Right ventricle myocardium inferior (tissue), 1 donor: ENCODE data around the gene DYNLL1. TPM values are rescaled to one million over a fixed set of nuclear protein-coding genes. Genes with fewer than 3 reads are reported as not detected.
A peak's percentile ranks its signal among the peaks of the same experiment; 100 is the strongest.
"Not testable (repeated sequence)": the region's sequence is repeated elsewhere in the genome, so short reads cannot be mapped to it uniquely, and the experiment has no call there.

Experiments used
- ATAC-seq: fragments of 200-7000 bp; cut with Tn5 transposase; one replicate; pipeline ENCODE4 v1.9.1; 2020; ENCODE audit warnings: mild to moderate bottlenecking, moderate library complexity
- DNase-seq: peaks from one replicate; pipeline ENCODE4 v3.0.0; 2021; ENCODE audit errors: missing footprints
- intact Hi-C: fragments of 100-400 bp; cut with DNase I; formaldehyde crosslinking; loops from one replicate; pipeline ENCODE4 v1.11.0; 2022
- total RNA-seq: library from RNA; stranded (reverse); fragmentation: NEBNext Ultra II Directional; extraction: Animal tissue kit (Norgen Biotek cat#: 25700); gene quantifications from one replicate; pipeline ENCODE4 v1.2.1, GENCODE V29; 2021
- donor health status: DM: no; HTN: yes; CAD: no; lungs with severe emphysema.

Gene DYNLL1
- total RNA-seq, 1 donor from 2014 or later: 166 TPM

DNA sequence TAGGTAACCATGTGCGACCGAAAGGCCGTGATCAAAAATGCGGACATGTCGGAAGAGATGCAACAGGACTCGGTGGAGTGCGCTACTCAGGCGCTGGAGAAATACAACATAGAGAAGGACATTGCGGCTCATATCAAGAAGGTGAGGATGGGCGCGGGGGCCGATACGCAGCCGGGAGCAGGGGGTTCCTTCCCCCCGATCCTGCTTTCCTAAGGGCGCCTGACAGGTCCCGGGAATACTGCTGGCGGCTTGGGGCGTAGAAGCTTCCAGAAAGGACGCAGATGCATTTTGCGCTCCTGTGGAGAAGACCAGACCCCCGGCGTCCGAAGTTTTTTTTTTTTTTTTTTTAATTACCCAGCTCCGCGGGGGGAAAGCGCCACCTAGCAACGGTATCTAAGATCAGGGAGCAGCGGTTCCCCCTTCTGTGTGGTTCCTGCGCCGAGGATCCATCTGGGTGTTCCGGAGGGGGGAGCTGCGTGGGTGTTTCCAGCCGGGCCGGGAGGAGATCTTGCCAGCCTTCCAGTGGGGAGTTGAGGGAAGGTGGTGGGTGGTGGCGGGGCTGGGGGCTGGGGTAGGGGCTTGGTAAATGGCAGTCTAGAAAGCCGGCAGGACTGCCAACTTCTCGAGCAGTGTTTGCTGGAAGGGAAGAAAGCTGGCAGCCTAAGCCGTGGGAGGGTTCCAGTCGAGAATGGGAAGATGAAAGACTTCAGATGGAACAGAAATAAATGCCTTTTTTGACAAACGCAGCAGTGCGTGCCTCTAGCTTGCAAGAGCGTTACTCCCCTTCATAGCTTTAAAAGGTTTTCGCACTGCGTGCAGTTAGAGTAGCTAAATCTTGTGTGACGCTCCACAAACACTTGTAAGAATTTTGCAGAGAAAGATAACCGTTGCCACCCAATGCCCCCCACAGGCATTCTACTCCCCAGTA is 764 bp downstream of the DYNLL1 start:
- peak; percentile 80 for DNase-seq
- ATAC-seq: peak; percentile 69
- intact Hi-C loops: loop anchor here (1.0 to 5.0 kb wide), 2 partner anchors 27 to 49 kb away; partner anchors contain the start of genes GATC, SRSF9 and TRIAP1

DNA sequence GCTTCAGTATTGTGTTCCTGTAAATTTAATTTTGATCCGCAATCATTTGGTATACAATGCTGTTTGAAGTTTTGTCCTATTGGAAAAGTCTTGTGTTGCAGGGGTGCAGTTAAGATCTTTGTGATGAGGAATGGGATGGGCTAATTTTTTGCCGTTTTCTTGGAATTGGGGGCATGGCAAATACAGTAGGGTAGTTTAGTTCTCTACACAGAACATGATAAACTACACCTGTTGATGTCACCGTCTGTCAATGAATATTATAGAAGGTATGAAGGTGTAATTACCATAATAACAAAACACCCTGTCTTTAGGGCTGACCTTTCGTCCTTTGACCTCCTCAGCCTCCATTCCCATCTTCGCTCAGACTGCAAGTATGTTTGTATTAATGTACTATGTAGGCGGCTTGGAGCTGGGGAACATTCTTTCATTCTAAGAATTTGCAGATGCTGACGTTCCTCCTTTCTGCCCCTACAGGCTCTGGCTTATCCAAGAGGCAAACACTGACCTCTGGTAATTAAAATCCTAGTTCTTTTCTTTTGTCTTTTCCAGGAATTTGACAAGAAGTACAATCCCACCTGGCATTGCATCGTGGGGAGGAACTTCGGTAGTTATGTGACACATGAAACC is 1.7 kb downstream of the DYNLL1 start:
- DNase-seq (no peak), ATAC-seq (no peak)
- intact Hi-C loops: loop anchor here (5.0 kb wide), 1 partner anchor 50 kb away; the partner anchor contains the start of genes GATC and TRIAP1

DNA sequence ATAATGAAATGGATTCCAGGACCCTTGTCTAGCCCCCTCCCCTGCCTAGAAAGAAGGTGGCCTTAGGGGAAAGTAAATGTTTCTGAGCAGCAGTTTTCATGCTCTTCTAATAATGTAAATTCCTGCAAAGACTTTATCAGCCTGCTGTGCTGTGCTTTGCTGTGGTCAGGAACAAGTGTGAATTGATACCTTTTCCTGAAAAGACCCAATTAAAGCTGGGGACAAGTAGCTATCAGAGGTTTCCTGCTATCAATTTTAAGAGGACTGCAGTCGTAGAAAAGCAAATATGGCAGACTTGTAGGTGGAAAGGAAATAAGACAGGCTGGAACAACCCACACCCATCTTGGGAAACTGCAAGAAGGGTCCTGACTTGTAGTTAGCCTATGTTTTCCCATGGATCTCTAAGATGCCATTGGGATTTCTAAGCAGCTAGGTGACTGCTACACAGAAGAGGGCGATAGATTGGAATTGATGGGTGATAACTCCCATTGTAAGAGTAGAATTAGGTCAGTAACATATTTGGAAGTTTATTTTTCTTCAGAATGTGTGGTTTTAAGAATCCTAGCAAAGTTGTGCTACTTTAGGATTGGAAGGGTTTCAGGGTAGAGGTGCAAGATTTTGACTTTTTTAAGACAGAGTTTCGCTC is 3.1 kb downstream of the DYNLL1 start:
- intact Hi-C loops: loop anchor here (5.0 kb wide), 1 partner anchor 52 kb away; the partner anchor contains the start of genes GATC and TRIAP1
- no peak for ATAC-seq

DNA sequence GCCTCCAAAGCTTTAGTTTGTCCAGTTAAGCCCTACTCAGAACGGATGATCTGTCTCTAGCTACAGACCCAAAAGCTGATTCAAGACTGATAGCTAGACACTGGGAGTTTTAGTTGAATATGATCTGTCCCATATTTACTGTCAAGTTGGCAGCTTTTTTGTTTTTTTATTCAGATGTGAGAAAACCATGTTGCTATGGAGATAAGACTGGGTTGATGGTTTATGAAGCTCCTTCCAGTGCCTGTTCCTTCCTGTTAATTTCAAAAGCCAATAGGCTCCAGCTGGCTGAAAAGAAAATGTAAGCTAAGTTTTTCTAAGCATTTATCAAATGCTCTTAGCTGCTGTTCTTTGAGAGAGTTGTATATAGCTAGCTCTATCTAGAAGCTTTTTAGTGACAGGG is 4.7 kb downstream of the DYNLL1 start:
- intact Hi-C loops: no loop called here
- DNase-seq: no peak
- no peak for ATAC-seq

More for the DNA sequence above, 3.1 kb downstream of the DYNLL1 start:
- DNase-seq: no peak

GRCh38 chr12:120504587-120504986 is 8.7 kb downstream of the DYNLL1 start:
- intact Hi-C loops: no loop called here
- ATAC-seq (no peak), DNase-seq (no peak)

GRCh38 chr12:120508537-120508936 is 12.6 kb downstream of the DYNLL1 start:
- intact Hi-C loops: no loop called here
- ATAC-seq: no peak
- DNase-seq: no peak

DNA sequence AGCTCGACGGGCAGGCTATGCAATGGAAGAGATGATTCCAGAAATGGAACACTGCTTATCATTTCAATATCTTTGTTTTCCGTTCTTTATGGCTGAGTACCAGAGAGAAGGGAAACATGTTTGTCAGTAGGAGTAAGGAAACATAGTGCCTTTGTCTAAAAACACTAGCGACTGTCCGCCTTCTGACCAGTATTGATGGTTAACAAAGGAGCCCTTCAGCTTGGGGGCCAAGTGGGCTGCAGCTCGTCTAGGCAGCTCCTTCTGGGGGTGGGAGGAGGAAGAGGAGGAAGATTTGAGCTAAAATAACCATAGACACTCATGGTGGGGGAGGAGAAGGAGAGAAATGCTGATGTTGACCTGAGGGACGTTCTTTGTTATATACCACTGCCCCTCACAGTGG is 18.1 kb downstream of the DYNLL1 start:
- ATAC-seq (no peak), DNase-seq (no peak)
- intact Hi-C loops: no loop called here

GRCh38 chr12:120515496-120515895 is 19.6 kb downstream of the DYNLL1 start:
- intact Hi-C loops: no loop called here
- DNase-seq (no peak), ATAC-seq (no peak)

GRCh38 chr12:120519324-120519723 is 23.4 kb downstream of the DYNLL1 start:
- intact Hi-C loops, DNase-seq, ATAC-seq: not testable (repeated sequence)

- DNase-seq (no peak), ATAC-seq (no peak)
- intact Hi-C loops: no loop called here
These were observed 26.7 kb downstream of the DYNLL1 start for GRCh38 chr12:120522568-120522967.

- DNase-seq: peak; percentile 97
- intact Hi-C loops: loop anchor here (2.0 to 5.0 kb wide), 3 partner anchors 52 to 158 kb away; partner anchors contain the start of genes COX6A1, MLEC and POP5
- ATAC-seq: peak; percentile 94
These were observed 33.1 kb downstream of the DYNLL1 start, which contains the start of gene COQ5 for GRCh38 chr12:120528861-120529525. Gene COQ5, minus strand, starts transcription at chr12:120529158. Its CDS starts 17 bp downstream, at chr12:120529141.

DNA sequence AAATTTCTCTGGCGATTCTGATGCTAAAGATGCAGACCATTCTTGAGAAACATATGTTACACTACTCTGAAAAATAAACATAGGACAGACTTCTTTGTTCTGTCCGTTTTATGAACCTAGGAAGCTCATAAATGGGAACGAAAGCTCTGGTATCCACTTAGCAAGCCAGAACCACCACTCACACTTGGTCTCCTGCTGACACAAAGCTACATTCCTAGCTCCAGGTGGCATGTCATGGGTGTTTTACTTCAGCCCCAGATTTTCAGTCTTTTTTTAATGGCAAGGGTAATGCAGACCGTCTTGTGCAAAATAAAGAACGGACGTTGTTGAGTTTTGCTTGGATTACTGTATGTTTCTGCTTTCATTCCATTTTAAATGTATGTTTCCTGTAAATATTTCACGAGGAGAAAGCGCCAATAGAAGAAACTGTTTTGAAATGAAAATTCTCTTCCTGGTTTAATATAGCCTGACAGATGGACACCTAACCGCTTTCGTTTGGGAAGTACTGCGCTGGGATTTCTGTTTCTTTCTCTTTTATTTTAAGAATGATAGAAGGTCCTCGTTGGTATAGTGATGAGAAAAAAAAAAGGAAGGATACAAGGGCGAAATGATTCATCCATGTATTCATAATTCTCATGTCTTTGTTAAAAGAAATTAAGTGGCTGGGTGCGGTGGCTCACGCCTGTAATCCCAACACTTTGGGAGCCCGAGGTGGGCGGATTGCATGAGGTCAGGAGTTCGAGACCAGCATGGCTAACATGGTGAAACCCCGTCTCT is 33.9 kb downstream of the DYNLL1 start:
- intact Hi-C loops: loop anchor here (2.0 to 5.0 kb wide), 3 partner anchors 51 to 157 kb away; partner anchors contain the start of genes COX6A1, MLEC and POP5
- DNase-seq (no peak), ATAC-seq (no peak)

GRCh38 chr12:120530418-120530761 is 34.5 kb downstream of the DYNLL1 start:
- intact Hi-C loops, ATAC-seq, DNase-seq: not testable (repeated sequence)

GRCh38 chr12:120532701-120533238 is 36.9 kb downstream of the DYNLL1 start:
- no peak for DNase-seq
- ATAC-seq: no peak
- intact Hi-C loops: no loop called here

DNA sequence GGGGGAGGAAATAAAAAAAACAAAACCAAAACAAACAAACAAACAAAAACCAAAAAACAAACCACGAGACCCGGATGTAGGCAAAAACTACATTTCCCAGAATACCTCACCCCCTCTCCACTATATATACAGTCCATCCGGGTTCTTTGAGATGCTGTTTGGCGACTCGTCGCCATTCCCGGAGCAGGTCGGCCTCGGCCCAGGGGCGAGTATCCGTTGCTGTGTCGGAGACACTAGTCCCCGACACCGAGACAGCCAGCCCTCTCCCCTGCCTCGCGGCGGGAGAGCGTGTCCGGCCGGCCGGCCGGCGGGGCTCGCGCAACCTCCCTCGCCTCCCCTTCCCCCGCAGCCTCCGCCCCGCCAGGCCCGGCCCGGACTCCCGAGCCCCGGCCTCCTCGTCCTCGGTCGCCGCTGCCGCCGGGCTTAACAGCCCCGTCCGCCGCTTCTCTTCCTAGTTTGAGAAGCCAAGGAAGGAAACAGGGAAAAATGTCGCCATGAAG is 38.3 kb downstream of the DYNLL1 start, which contains the start of gene RNF10:
RNF10 (plus strand) TSS at position 154 of the 500 bp plus-strand sequence. CDS start 456 bp downstream, outside the sequence.
- peak; percentile 75 for ATAC-seq
- intact Hi-C loops: no loop called here

DNA sequence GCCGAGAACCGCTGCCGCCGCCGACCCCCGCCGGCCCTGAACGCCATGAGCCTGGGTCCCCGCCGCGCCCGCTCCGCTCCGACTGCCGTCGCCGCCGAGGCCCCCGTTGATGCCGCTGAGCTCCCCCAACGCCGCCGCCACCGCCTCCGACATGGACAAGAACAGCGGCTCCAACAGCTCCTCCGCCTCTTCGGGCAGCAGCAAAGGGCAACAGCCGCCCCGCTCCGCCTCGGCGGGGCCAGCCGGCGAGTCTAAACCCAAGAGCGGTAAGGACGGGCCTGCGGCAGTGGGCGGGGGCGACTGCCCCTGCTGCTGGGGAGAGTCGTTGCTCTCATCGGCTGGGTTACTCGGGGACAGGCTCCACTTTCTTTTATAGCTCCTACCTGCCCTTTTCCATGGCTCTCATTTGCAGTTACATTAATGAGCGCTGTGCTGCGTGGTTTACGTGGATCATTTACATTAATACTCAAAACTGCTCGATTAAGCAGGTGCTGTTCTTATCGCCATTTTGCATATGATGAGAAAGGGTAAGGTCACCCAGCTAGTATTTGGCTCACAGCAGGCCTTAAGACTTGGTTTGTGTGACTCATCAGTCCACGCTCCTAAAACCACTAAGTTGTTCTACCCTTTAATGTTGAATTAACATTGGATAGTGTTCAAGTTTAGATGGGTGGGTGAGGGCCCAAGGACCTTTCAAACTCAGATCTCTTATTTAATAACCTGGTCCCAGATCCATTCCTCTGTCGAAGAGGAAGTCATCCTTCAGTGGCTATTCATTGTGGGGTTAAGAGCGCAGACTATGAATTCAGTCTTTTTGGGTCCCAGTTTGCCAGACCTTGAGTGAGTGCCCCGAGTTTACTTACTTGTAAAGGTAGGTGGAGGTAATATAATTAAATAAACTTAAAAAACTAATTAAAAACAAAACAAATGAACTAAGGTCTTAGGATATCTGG is 39.1 kb downstream of the DYNLL1 start:
- intact Hi-C loops: no loop called here
- ATAC-seq (peak; percentile 20), DNase-seq (no peak)

More for the DNA sequence above, 38.3 kb downstream of the DYNLL1 start, which contains the start of gene RNF10:
- peak; percentile 88 for DNase-seq
